ENCODE measurements around the gene SH3BP4.

- TF ChIP-seq POLR2A (IDR thresholded peaks at IDR 0.05): no peak
- TF ChIP-seq, protein P1, sequence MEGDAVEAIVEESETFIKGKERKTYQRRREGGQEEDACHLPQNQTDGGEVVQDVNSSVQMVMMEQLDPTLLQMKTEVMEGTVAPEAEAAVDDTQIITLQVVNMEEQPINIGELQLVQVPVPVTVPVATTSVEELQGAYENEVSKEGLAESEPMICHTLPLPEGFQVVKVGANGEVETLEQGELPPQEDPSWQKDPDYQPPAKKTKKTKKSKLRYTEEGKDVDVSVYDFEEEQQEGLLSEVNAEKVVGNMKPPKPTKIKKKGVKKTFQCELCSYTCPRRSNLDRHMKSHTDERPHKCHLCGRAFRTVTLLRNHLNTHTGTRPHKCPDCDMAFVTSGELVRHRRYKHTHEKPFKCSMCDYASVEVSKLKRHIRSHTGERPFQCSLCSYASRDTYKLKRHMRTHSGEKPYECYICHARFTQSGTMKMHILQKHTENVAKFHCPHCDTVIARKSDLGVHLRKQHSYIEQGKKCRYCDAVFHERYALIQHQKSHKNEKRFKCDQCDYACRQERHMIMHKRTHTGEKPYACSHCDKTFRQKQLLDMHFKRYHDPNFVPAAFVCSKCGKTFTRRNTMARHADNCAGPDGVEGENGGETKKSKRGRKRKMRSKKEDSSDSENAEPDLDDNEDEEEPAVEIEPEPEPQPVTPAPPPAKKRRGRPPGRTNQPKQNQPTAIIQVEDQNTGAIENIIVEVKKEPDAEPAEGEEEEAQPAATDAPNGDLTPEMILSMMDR (IDR thresholded peaks at IDR 0.05): no peak
- no peak for TF ChIP-seq POLR2AphosphoS5 (IDR thresholded peaks at IDR 0.05)
- TF ChIP-seq EP300 (IDR thresholded peaks at IDR 0.05): no peak
Measured at GRCh38 chr2:235098269-235098668, 146.5 kb downstream of the SH3BP4 start.
